HCT116 (cell line): ENCODE measurements around the gene ANKDD1A. TPM values are rescaled to one million over a fixed set of nuclear protein-coding genes. Genes with fewer than 3 reads are reported as not detected.

Experiments
- ATAC-seq: fragments of 200-7000 bp; cut with Tn5 transposase; 2 replicates; pipeline ENCODE4 v1.9.1; 2020; ENCODE audit warnings: mild to moderate bottlenecking, moderate library complexity
- BruUV-seq: library from RNA; stranded (reverse); fragments of 400-500 nt; replicated peaks from 2 replicates; lab custom pipeline; 2021; lab: Mats Ljungman, UMichigan
- CTCF ChIA-PET: fragments of 300-600 bp; sonication (Branson Sonifier 250); formaldehyde crosslinking; loops from one replicate; lab custom pipeline; 2021; ENCODE audit warnings: antibody characterized with exemption; lab: Charles Lee
- POLR2A ChIA-PET: fragments of 300-600, 350-600 bp; sonication (Branson Sonifier 250); formaldehyde crosslinking; loops from one replicate; lab custom pipeline; 2021; ENCODE audit warnings: antibody characterized with exemption; lab: Charles Lee
- RAD21 ChIA-PET, 2 experiments: fragments of 300-600 bp; sonication (Branson Sonifier 250); formaldehyde crosslinking; loops; one replicate each; lab custom pipeline; 2023; ENCODE audit warnings: low total read pairs in 2 of 2; ENCODE audit not compliant: uncharacterized antibody in 2 of 2, unreplicated experiment in 2 of 2, low non-redundant PET in 1 of 2; lab: Charles Lee
- DNase-seq: peaks from one replicate; pipeline ENCODE4 v3.0.0-alpha.2; 2010; ENCODE audit warnings: low read depth, low spot score
- H2AFZ ChIP-seq: fragments of 200-600 bp; shearing (Covaris generic), sonication (generic); 2 replicates; pipeline ENCODE4 v1.6.1; 2017; ENCODE audit warnings: low read depth, mixed run types, mixed read lengths, antibody characterized with exemption, low read length; ENCODE audit not compliant: poor library complexity, severe bottlenecking
- H3K27ac ChIP-seq: 2 replicates; pipeline ENCODE4 v1.5.1; 2012; ENCODE audit warnings: low read depth, low read length
- H3K27me3 ChIP-seq: fragments of 200-600 bp; sonication (generic); 2 replicates; pipeline ENCODE4 v1.6.1; 2016; ENCODE audit warnings: mixed run types, low read length, mixed read lengths; ENCODE audit not compliant: insufficient read depth
- H3K36me3 ChIP-seq, 2 experiments: fragments of 200-500 bp in 1 of 2; fragments of 200-600 bp in 1 of 2; sonication (Bioruptor generic) in 1 of 2; sonication (generic) in 1 of 2; 2 replicates each; pipeline versions ENCODE4 v1.5.1 to v1.6.1; 2014 to 2016; ENCODE audit warnings: low read length in 2 of 2, inconsistent platforms in 1 of 2, mixed read lengths in 1 of 2, mixed run types in 1 of 2; ENCODE audit not compliant: insufficient read depth in 2 of 2, control insufficient read depth in 1 of 2
- H3K4me1 ChIP-seq, 2 experiments: fragments of 200-600 bp in 1 of 2; sonication (generic) in 1 of 2; 2 replicates each; pipeline versions ENCODE4 v1.5.1 to v1.6.1; 2012 to 2017; ENCODE audit warnings: low read length in 2 of 2, inconsistent platforms in 1 of 2, mild to moderate bottlenecking in 1 of 2, mixed read lengths in 1 of 2, mixed run types in 1 of 2, moderate library complexity in 1 of 2; ENCODE audit not compliant: insufficient read depth in 2 of 2, control insufficient read depth in 1 of 2
- H3K4me2 ChIP-seq: fragments of 200-600 bp; sonication (generic); 2 replicates; pipeline ENCODE4 v1.6.1; 2017; ENCODE audit warnings: mixed run types, low read length, mixed read lengths
- H3K4me3 ChIP-seq, 2 experiments: fragments of 200-600 bp in 1 of 2; sonication (generic) in 1 of 2; replicated peaks in 1 of 2; 2 replicates each; pipeline ENCODE4 v1.5.1; 2011 to 2016; ENCODE audit warnings: low read length in 2 of 2, control low read depth in 1 of 2, low read depth in 1 of 2, mild to moderate bottlenecking in 1 of 2, mixed read lengths in 1 of 2, mixed run types in 1 of 2
- H3K79me2 ChIP-seq: fragments of 200-600 bp; sonication (generic); 2 replicates; pipeline ENCODE4 v1.6.1; 2017; ENCODE audit warnings: mild to moderate bottlenecking, mixed run types, low read length, moderate library complexity, mixed read lengths; ENCODE audit not compliant: insufficient read depth
- H3K9ac ChIP-seq: fragments of 200-600 bp; sonication (generic); 2 replicates; pipeline ENCODE4 v1.6.1; 2016; ENCODE audit warnings: low read length, mixed read lengths
- H3K9me2 ChIP-seq: fragments of 200-600 bp; sonication (generic), shearing (Covaris generic); 2 replicates; pipeline ENCODE4 v1.6.1; 2017; ENCODE audit warnings: mixed run types, mild to moderate bottlenecking, moderate library complexity; ENCODE audit not compliant: insufficient read depth
- H3K9me3 ChIP-seq, 2 experiments: fragments of 200-500 bp in 1 of 2; fragments of 200-600 bp in 1 of 2; sonication (Bioruptor generic) in 1 of 2; sonication (generic) in 1 of 2; 2 replicates each; pipeline ENCODE4 v1.6.1; 2014 to 2017; ENCODE audit warnings: low read length in 2 of 2, mixed read lengths in 2 of 2, inconsistent platforms in 1 of 2, low read depth in 1 of 2, mild to moderate bottlenecking in 1 of 2, mixed run types in 1 of 2, moderate library complexity in 1 of 2; ENCODE audit not compliant: control insufficient read depth in 1 of 2, insufficient read depth in 1 of 2
- H4K20me1 ChIP-seq: fragments of 200-600 bp; sonication (generic), shearing (Covaris generic); 2 replicates; pipeline ENCODE4 v1.6.1; 2017; ENCODE audit warnings: mixed run types, mild to moderate bottlenecking, moderate library complexity; ENCODE audit not compliant: insufficient read depth
- CBX3 ChIP-seq: IDR thresholded peaks from 2 replicates; pipeline ENCODE4 v1.6.1; 2012; ENCODE audit warnings: low read depth
- CEBPB ChIP-seq: IDR thresholded peaks from 2 replicates; pipeline ENCODE4 v1.6.1; 2012; ENCODE audit warnings: low read depth
- CTCF ChIP-seq, 3 experiments: fragments of 200-600 bp in 1 of 3; sonication (generic) in 1 of 3; IDR thresholded peaks in 2 of 3; conservative IDR thresholded peaks in 1 of 3; 2 replicates each; pipeline ENCODE4 v1.5.1; 2012 to 2017; ENCODE audit warnings: low read depth in 2 of 3, low read length in 2 of 3, antibody characterized with exemption in 1 of 3, borderline replicate concordance in 1 of 3, control low read depth in 1 of 3, mild to moderate bottlenecking in 1 of 3, mixed read lengths in 1 of 3, mixed run types in 1 of 3, moderate library complexity in 1 of 3; ENCODE audit not compliant: insufficient read depth in 1 of 3
- EGR1 ChIP-seq: IDR thresholded peaks from 2 replicates; pipeline ENCODE4 v1.6.1; 2012; ENCODE audit warnings: low read depth
- ELF1 ChIP-seq: IDR thresholded peaks from 2 replicates; pipeline ENCODE4 v1.6.1; 2012; ENCODE audit warnings: low read depth, borderline replicate concordance
- EZH2phosphoT487 ChIP-seq: fragments of 200-600 bp; IDR thresholded peaks from 2 replicates; pipeline ENCODE4 v1.6.1; 2018; ENCODE audit warnings: antibody characterized with exemption, borderline replicate concordance
- FOSL1 ChIP-seq: IDR thresholded peaks from 2 replicates; pipeline ENCODE4 v1.6.1; 2012; ENCODE audit warnings: low read depth
- JUND ChIP-seq: IDR thresholded peaks from 2 replicates; pipeline ENCODE4 v1.6.1; 2012
- POLR2A ChIP-seq: IDR thresholded peaks from 2 replicates; pipeline ENCODE4 v1.7.0; 2011; ENCODE audit warnings: borderline replicate concordance; ENCODE audit not compliant: insufficient read depth, insufficient read length; ENCODE audit errors: extremely low read depth
- POLR2AphosphoS5 ChIP-seq: IDR thresholded peaks from 2 replicates; pipeline ENCODE4 v1.6.1; 2011; ENCODE audit warnings: mild to moderate bottlenecking, low read depth, low read length, moderate library complexity
- RAD21 ChIP-seq: IDR thresholded peaks from 2 replicates; pipeline ENCODE4 v1.6.1; 2012; ENCODE audit warnings: low read depth, mild to moderate bottlenecking
- SP1 ChIP-seq: IDR thresholded peaks from 2 replicates; pipeline ENCODE4 v1.6.1; 2012; ENCODE audit warnings: low read depth
- SRF ChIP-seq: IDR thresholded peaks from 2 replicates; pipeline ENCODE4 v1.6.1; 2012; ENCODE audit warnings: low read depth
- TCF7L2 ChIP-seq: IDR thresholded peaks from 2 replicates; pipeline ENCODE4 v1.7.0; 2011; ENCODE audit warnings: borderline replicate concordance, inconsistent platforms; ENCODE audit not compliant: insufficient read depth, insufficient read length; ENCODE audit errors: extremely low read depth
- ZNF274 ChIP-seq: fragments of 200-500 bp; sonication (Bioruptor generic); IDR thresholded peaks from 2 replicates; pipeline ENCODE4 v1.6.1; 2014; ENCODE audit warnings: mild to moderate bottlenecking, low read depth, low read length, inconsistent platforms
- intact Hi-C: fragments of 100-400 bp; cut with micrococcal nuclease; formaldehyde crosslinking; loops from 2 replicates; pipeline ENCODE4 v1.10.0; 2022
- total RNA-seq: library from RNA; stranded (reverse); gene quantifications from one replicate; pipeline ENCODE4 v1.2.1, GENCODE V29; 2021; ENCODE audit not compliant: unreplicated experiment
- TF ChIP-seq, protein P1 (sequence below): IDR thresholded peaks from 2 replicates; pipeline ENCODE4 v1.6.1; 2012
- TF ChIP-seq, protein P2 (sequence below): IDR thresholded peaks from 2 replicates; pipeline ENCODE4 v1.6.1; 2012; ENCODE audit warnings: low read depth

Gene ANKDD1A
- total RNA-seq, 1 experiment from 2014 or later: 8.1 TPM

- ATAC-seq: no peak
- TF ChIP-seq EZH2phosphoT487 (no peak), TCF7L2 (no peak), CBX3 (no peak), POLR2AphosphoS5 (no peak), ZNF274 (no peak), POLR2A (no peak), JUND (no peak), FOSL1 (no peak), CEBPB (no peak), SRF (no peak), EGR1 (no peak), CTCF (IDR thresholded peaks at IDR 0.05 in 2 of 3, conservative IDR thresholded peaks at IDR 0.05 in 1 of 3; ENCODE audit: borderline replicate concordance in 1 of 3, insufficient read depth in 1 of 3, low read depth in 2 of 3, low read length in 2 of 3) (no peak), RAD21 (no peak), SP1 (no peak), ELF1 (no peak)
- TF ChIP-seq, protein P1, sequence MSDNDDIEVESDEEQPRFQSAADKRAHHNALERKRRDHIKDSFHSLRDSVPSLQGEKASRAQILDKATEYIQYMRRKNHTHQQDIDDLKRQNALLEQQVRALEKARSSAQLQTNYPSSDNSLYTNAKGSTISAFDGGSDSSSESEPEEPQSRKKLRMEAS: no peak
- TF ChIP-seq, protein P2, sequence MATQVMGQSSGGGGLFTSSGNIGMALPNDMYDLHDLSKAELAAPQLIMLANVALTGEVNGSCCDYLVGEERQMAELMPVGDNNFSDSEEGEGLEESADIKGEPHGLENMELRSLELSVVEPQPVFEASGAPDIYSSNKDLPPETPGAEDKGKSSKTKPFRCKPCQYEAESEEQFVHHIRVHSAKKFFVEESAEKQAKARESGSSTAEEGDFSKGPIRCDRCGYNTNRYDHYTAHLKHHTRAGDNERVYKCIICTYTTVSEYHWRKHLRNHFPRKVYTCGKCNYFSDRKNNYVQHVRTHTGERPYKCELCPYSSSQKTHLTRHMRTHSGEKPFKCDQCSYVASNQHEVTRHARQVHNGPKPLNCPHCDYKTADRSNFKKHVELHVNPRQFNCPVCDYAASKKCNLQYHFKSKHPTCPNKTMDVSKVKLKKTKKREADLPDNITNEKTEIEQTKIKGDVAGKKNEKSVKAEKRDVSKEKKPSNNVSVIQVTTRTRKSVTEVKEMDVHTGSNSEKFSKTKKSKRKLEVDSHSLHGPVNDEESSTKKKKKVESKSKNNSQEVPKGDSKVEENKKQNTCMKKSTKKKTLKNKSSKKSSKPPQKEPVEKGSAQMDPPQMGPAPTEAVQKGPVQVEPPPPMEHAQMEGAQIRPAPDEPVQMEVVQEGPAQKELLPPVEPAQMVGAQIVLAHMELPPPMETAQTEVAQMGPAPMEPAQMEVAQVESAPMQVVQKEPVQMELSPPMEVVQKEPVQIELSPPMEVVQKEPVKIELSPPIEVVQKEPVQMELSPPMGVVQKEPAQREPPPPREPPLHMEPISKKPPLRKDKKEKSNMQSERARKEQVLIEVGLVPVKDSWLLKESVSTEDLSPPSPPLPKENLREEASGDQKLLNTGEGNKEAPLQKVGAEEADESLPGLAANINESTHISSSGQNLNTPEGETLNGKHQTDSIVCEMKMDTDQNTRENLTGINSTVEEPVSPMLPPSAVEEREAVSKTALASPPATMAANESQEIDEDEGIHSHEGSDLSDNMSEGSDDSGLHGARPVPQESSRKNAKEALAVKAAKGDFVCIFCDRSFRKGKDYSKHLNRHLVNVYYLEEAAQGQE: no peak
- TF ChIP-seq, all 23 proteins: peak for 0
- RAD21 ChIA-PET: no interaction called here
- POLR2A ChIA-PET: no interaction called here
- Histone ChIP-seq H3K36me3 (no peaks in the 10 kb centered on the region), H3K9me3 (no peaks in the 10 kb centered on the region), H3K4me1 (peaks cover 8 to 9% of the 10 kb centered on the region in 2 experiments; a peak in 3 of 4 replicates), H2AFZ (no peak overlapping the region), H3K79me2 (no peaks in the 10 kb centered on the region), H3K4me2 (no peak overlapping the region), H3K4me3 (no peak overlapping the region), H3K27me3 (no peaks in the 10 kb centered on the region), H3K9me2 (no peaks in the 10 kb centered on the region), H3K27ac (no peak overlapping the region), H4K20me1 (no peaks in the 10 kb centered on the region), H3K9ac (no peak overlapping the region)
- BruUV-seq: no TSS peak
- DNase-seq: no peak
- CTCF ChIA-PET: no interaction called here
- intact Hi-C loops: no loop called here
These were observed 30.7 kb downstream of the ANKDD1A start for GRCh38 chr15:64942356-64942755.
